ENCODE data around the gene GRHL1.
A peak's percentile ranks its signal among the peaks of the same experiment; 100 is the strongest.
"Not testable (repeated sequence)": the region's sequence is repeated elsewhere in the genome, so short reads cannot be mapped to it uniquely, and the experiment has no call there.

The GRHL1 gene, protein sequence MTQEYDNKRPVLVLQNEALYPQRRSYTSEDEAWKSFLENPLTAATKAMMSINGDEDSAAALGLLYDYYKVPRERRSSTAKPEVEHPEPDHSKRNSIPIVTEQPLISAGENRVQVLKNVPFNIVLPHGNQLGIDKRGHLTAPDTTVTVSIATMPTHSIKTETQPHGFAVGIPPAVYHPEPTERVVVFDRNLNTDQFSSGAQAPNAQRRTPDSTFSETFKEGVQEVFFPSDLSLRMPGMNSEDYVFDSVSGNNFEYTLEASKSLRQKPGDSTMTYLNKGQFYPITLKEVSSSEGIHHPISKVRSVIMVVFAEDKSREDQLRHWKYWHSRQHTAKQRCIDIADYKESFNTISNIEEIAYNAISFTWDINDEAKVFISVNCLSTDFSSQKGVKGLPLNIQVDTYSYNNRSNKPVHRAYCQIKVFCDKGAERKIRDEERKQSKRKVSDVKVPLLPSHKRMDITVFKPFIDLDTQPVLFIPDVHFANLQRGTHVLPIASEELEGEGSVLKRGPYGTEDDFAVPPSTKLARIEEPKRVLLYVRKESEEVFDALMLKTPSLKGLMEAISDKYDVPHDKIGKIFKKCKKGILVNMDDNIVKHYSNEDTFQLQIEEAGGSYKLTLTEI

GRCh38 chr2:9951522-9952285, at the start of gene GRHL1:
Gene GRHL1, plus strand, starts transcription at chr2:9951693. Its CDS starts 141 bp downstream, at chr2:9951834.
- DNase-seq (ENCODE audit: low read depth) = peak; percentile 82

DNA sequence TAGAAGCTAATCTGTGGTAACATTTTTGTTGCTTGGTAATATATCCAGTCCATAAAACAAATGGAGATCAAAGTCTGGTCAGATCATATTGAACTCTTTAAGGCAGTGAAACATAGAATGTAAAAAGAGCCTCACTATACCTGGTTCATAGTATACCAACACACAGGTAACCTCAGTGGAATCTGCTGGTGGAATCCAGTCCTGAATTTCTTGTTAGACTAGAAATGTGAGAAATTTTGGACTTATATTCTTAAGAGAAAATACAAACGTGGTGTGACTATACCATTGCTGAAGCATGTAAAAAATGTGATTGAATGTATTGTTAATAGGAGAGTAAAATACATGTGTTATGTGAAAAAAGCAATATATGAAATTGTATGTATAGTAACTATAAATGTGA, 46.1 kb upstream of the GRHL1 start:
- no peak for DNase-seq (ENCODE audit: low read depth)

GRCh38 chr2:9907402-9907801, 44.1 kb upstream of the GRHL1 start:
- DNase-seq (ENCODE audit: low read depth) = no peak

DNA sequence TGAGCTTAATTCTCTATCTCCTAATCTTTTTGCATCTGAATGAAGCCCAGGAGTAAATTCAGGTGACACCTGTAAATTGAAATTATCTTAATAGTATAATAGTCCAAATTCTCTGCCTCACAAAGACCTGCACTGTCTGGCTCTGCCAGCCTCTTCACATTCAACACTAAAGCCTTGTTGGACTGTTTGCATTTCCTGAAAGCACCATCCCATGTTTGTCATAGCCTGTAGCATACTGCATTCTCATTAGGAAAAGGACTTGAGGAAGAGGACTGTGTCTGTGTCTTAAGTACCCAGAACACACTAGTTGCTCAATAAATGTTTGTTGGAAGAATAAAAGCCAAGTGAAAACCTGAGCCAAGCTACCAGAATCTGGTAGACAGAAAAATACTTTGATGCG, 42.9 kb upstream of the GRHL1 start:
- DNase-seq (ENCODE audit: low read depth) = no peak

DNA sequence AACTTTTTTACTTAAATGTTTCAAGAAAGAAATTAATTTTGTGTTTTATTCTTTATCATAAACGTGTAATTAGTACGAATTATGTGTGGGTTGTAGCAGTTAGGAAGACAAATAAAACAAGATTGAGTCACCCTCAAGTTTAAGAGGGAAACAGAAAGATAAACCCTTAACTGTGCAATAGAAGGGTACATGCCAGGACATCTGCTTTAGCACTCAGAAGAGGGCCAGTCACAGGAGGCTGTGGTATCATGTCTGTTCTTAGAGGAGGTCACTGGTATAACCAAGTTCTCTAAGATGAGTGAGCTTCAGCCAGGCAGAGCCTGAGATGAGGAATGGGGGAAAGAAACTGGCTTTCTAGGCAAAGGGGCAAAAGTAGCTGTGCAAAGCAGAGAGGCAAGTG, 42.4 kb upstream of the GRHL1 start:
- DNase-seq (ENCODE audit: low read depth) = no peak

GRCh38 chr2:9910699-9911098, 40.8 kb upstream of the GRHL1 start:
- no peak for DNase-seq (ENCODE audit: low read depth)

- DNase-seq (ENCODE audit: low read depth) = no peak
These were observed 39.0 kb upstream of the GRHL1 start for GRCh38 chr2:9912468-9912867.

DNA sequence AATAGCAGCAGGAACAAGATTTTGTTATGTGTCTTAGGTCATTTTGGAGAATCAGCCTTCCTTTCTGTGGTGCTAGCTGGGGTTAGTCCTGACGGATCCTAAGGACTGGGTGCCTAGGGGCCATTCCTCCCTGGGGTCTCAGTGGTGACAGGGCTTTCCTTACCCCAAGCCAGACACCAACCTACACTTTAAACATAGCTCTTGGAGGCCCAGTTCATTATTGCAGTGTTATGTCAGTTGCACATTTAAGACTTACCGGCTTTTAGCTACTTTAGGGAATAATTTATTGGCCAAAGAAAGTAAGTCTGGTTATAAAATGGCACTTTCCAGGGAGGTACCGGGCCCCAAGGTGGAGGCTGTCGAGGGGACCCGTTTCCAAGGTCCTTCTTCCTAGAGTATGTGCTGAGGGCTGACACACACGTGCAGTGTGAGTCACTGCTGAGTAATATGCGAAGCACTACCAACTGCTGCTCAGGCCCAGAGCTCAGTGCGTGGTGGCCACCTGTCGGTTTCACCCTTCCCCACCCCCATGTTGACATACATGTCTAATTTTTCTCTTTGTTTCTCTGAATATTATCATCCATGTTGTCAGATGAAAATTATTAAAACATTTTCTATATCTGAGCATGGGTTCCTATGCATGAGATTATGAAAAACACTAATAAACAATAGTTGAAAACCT, 37.0 kb upstream of the GRHL1 start:
- DNase-seq (ENCODE audit: low read depth) = no peak

GRCh38 chr2:9918275-9918674, 33.2 kb upstream of the GRHL1 start:
- no peak for DNase-seq (ENCODE audit: low read depth)

DNA sequence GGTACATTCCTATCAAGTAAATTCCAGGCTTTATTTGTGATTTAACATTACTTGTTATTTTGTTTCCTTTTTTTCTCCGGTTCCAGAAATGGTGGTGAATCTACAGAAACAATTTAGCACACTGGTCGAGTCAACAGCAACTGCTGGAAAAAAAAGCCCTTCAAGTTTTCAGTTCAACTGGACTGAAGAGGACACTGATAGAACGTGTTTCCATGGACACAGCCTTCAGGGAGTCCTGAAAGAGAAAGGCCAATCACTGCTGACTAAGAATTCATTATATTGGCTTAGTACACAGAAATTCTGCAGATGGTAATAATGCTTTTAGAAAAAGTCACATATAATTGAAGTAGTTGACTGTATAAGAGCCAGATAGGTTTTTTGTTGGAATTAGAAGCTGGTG, 32.0 kb upstream of the GRHL1 start:
- DNase-seq (ENCODE audit: low read depth) = no peak

GRCh38 chr2:9927020-9927419, 24.5 kb upstream of the GRHL1 start:
- DNase-seq (ENCODE audit: low read depth) = not testable (repeated sequence)

- no peak for DNase-seq (ENCODE audit: low read depth)
These were observed 14.2 kb upstream of the GRHL1 start for GRCh38 chr2:9937258-9937657.

DNA sequence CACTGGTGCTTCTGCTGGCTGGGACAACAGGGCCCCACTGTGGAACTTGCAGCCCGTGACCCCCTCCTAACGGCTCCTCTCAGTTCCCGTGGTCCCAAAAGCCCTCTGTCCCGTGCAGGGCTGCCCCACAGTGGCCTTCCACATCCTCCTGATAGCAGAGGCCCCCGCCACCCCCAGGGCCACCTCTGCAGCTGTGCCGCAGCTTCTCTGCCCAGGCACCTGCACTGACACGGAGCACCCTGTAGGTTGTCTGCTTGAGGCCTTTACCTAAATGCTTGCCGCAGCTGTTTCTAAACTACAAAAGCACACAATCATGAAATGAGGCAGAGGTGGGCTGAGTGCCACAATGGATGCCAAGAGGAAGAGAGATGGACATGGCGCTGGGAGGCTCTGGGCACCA, 13.5 kb upstream of the GRHL1 start:
- DNase-seq (ENCODE audit: low read depth) = no peak

DNA sequence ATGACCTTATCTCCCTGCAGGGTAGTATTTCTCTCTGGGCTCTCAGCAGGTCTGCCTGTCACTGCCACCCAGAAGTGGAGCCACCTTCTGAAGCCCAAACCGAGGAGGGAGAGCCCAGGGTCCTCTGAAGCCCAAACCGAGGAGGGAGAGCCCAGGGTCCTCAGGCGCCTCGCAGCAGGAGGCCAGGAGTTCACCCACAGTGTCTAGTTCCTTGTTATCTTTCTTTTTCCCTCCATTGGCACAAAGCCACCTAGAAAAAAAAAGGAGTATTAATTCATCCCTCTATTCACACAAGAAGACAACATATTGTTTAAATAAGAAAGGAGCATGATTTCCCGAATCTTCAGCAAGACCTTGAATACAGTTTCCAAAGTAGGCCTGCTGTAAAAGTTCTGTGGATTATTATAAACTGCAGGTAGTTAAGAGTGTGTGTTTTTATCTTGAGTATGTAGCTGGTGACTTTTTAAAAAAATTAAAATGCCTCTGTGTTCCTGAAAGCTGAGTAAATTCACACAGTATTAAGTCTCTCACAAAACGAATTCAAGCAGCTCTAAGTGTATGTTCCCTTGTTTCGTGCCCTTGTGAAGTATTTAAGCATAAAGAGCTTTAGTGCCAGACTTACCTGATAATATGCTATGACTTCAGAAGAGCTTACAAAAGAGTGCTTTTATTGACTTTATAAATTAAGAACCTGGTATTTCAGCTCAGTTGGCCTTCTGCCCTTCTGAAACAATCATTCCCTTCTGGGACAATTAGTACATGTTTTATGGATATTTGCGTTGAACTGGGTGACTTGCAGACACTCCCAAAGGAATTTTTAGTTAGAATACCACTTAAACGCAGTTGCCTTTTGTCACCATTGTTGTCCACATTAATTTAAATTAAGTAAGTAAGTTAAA, 11.7 kb upstream of the GRHL1 start:
- DNase-seq (ENCODE audit: low read depth) = no peak

DNA sequence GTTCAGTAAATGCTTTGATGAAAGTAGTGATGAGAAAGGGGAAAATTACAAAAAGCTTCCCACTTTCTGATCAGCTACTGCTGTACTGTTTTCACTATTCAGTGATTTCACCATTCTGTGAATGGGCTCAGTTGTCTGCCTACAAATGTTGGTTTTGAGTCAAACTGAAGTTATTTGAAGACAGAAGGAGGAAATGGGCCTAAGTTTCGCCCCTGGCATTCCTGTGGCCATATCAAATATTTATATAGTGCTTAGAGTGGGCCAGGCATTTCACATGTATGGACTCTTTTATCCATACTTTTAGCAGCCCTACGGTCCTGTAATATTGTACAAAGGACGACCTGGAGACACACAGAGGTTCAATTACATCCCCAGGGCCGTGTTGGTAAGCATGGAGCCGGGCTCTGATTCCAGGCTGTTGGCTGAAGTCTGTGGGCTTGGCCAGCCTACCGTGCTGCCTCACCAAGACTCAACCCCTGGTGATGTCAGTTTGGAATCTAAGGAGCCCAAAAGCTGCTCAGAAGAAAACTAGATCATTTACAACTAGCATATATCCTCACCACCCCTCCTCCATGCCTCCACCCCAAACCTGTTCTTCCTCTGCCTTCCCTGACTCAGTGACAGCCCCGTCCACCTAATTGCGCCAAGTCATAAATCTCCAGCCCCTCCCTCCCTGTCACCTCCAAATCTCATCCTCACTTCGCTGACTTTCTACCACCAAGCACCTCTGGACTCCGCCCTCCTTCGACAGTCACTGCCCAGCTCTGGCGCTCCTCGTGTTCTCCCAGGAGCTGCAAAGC, 10.1 kb upstream of the GRHL1 start:
- no peak for DNase-seq (ENCODE audit: low read depth)

DNA sequence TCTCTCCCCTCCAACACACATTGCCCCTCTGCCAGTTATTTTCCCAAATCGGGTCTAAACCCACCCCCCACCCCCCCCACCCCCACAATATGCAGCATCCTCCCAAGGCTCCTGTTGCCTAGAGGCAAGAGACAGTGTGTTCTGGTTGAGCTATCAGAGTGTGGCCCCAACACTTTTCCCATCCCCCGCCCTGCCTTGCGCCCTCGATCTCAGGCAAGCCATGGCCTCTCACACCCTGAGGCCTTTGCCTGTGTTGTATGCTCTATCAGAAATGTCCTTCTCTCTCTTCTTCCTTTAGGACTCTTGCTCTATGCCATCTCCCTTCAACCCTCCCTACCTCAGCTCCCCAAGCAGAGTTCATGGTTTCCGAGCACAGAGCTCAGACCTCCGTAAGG, 9.5 kb upstream of the GRHL1 start:
- DNase-seq (ENCODE audit: low read depth) = no peak

GRCh38 chr2:9944330-9944758, 7.1 kb upstream of the GRHL1 start:
- DNase-seq (ENCODE audit: low read depth) = no peak

DNA sequence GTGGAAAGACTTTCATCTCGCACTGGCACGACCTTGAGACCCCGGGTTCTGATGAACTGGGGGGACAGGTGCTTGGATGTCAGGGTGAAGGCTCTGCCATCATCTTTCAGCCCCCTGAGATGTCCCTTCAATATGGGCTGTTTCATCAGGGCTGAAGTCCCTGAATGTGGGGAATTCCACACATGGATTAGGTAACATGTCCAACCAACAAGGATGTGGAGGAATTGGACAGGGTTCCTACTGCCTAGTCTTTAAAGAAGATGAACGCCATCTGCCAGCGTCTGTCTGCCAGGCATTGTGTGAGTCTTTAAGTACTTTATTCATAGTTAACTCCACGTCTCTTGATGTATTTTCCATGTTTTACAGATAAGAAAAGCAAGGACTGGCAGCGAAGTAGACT, 5.9 kb upstream of the GRHL1 start:
- DNase-seq (ENCODE audit: low read depth) = no peak

- DNase-seq (ENCODE audit: low read depth) = no peak
These were observed 5.4 kb upstream of the GRHL1 start for GRCh38 chr2:9946076-9946475.

- DNase-seq (ENCODE audit: low read depth) = no peak
These were observed 4.7 kb upstream of the GRHL1 start for GRCh38 chr2:9946818-9947217.

- no peak for DNase-seq (ENCODE audit: low read depth)
These were observed 2.8 kb upstream of the GRHL1 start for GRCh38 chr2:9948721-9949120.
